ENCODE results near the gene NDUFS8.
A peak's percentile ranks its signal among the peaks of the same experiment; 100 is the strongest.
"Not testable (repeated sequence)": the region's sequence is repeated elsewhere in the genome, so short reads cannot be mapped to it uniquely, and the experiment has no call there.

Gene NDUFS8

GRCh38 chr11:68030318-68031143 lies at the start of gene NDUFS8:
Gene NDUFS8 (plus strand): TSS chr11:68030681. CDS start chr11:68032152, 1,471 bp downstream.
- peak; percentile 99 for DNase-seq

GRCh38 chr11:67981226-67981625 lies 49.3 kb upstream of the NDUFS8 start:
- DNase-seq = not testable (repeated sequence)

GRCh38 chr11:67982255-67982857 lies 48.1 kb upstream of the NDUFS8 start:
- DNase-seq = not testable (repeated sequence)

DNA sequence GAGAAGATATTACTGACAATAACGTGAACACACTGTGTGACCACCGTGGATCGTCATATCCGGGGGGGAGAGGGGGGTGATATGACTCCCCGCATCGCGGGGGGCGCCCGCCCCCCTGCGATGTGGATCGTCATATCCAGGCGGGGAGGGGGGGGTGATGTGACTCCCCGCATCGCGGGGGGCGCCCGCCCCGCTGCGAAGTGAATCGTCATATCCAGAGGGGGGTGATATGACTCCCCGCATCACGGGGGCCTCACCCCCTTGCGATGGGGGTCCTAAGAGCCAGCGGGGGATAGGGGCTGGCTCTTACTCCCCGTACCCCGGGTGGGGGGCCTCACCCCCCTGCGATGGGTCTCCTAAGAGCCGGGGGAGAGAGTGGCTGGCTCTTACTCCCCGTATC lies 46.5 kb upstream of the NDUFS8 start:
- DNase-seq = no peak

DNA sequence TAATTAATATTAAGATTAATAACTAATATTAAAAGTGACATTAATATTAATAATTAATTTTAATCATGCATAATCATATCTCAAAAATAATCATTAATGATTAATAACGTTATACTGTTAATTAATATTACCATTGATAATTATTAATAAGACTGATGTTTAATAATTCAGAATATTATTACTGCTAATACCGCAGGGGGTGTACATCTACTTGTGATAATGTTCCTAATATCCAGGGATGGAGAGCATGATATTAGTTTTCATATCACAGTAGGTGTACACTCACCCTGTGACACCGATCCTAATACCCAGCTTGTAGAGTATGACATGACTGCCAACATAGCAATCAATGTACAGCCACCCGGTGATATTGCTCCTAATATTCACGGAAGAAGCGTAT lies 45.2 kb upstream of the NDUFS8 start:
- DNase-seq = not testable (repeated sequence)

GRCh38 chr11:67990546-67991346 lies 39.7 kb upstream of the NDUFS8 start:
- DNase-seq = not testable (repeated sequence)

- DNase-seq = not testable (repeated sequence)
Observed at GRCh38 chr11:67991347-67992121, 38.9 kb upstream of the NDUFS8 start.

- DNase-seq = not testable (repeated sequence)
Observed at GRCh38 chr11:67993821-67994220, 36.7 kb upstream of the NDUFS8 start.

DNA sequence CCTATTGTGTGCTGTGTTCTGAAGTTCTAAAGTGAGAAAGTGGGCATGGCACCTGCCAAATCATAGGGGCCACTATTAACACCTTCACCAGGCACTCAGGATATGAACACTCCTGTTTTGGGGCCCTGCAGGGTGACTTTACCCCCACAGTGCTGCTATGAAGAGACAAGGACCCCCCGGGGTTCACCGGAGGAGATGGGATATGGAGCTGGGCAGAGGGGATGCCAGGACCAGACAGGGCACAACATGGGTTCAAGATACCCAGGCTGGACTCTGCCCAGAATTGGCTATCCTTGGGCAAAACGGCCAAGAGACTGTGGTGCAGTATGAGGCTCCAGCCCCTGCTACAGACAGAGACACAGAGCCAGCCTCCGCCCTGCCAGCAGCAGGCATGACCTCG lies 36.1 kb upstream of the NDUFS8 start:
- DNase-seq = not testable (repeated sequence)

- not testable (repeated sequence) for DNase-seq
Observed at GRCh38 chr11:67995129-67995528, 35.4 kb upstream of the NDUFS8 start.

GRCh38 chr11:67995579-67995978 lies 34.9 kb upstream of the NDUFS8 start:
- DNase-seq = not testable (repeated sequence)

GRCh38 chr11:67996051-67996450 lies 34.4 kb upstream of the NDUFS8 start:
- DNase-seq = no peak

DNA sequence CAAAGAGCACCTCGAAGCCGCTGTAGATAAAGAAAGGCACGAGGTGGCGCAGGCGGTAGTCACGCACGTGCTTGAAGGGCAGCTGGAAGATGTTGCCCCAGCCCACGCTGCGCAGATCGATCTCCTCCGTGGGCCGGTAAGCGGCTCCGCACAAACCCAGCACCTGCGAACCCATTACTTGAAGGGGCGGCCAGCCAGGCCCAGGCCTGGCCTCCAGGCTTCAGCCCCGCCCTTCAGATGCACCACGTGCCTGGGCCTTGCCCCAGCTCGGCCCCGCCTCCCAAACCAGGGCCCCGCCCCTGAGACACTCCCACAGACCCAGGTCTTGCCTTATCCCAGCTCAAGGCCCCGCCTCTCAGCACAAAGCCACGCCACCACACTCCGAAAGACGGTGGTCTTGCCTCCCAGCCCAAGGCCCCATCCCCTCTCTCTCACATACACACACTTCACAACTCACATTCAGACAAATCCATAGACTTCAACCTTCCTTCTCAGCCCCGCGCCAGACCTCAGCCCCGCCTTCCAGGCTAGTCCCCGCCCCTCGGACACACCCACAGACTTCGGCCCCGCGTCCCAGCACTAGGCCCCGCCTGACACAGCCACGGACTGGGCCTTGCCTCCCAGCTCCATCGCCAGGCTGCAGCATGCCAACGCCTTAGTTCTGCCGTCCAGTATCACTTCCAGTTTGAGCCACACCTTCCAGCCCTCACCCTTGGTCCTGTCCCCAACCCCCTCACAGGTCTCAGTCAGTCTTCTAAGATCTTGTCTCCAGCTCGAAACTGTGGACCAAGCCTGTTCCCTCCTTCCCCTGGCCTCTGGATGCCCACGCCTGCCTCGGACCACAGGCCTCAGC lies 33.6 kb upstream of the NDUFS8 start:
- DNase-seq = no peak

DNA sequence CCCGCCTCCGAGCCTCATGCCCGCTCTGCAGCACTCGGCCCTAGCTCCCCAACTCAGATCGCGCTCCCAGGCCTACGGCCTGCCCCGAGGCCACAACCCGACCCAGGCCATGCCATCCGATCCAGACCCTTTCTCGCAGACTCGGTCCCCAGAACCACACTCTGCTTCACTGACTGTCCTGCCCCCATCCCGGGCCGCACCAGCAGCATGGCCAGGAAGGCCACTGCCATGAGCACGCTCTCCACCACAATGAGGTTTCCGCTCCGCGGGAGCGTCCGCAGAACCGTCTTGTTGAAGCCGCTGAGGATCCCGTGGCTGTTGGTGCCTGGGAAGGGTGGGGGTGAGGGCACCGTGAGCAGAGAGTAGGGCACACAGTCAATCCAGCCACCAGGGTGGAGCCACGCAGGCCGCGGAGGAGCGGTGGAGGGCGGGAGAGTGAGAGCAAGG lies 33.0 kb upstream of the NDUFS8 start:
- no peak for DNase-seq

- DNase-seq = no peak
Observed at GRCh38 chr11:67998150-67999045, 32.1 kb upstream of the NDUFS8 start.

DNA sequence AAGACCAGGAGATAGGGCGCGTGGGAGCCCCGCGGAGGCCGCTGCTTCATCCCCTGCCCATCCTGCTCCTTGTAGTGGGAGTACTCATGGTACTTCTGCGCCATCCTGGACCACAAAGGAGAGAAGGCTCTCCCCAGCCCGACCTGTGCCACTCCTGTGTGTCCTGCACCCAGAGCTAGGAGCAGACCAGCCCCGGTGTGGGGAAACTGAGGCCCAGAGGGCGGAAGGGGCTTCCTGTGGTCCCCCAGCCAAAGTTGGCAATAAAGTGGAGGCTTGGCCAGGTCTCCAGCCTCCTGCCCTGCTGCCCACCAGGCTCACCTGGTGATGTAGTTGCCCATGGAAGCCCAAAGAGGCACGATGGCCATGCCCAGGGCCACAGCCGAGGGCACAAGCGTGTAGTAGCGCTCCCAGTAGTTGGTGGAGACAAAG lies 31.3 kb upstream of the NDUFS8 start:
- DNase-seq = no peak

- no peak for DNase-seq
Observed at GRCh38 chr11:67999704-68000103, 30.8 kb upstream of the NDUFS8 start.

GRCh38 chr11:68002575-68002937 lies 27.9 kb upstream of the NDUFS8 start:
- DNase-seq = no peak

DNA sequence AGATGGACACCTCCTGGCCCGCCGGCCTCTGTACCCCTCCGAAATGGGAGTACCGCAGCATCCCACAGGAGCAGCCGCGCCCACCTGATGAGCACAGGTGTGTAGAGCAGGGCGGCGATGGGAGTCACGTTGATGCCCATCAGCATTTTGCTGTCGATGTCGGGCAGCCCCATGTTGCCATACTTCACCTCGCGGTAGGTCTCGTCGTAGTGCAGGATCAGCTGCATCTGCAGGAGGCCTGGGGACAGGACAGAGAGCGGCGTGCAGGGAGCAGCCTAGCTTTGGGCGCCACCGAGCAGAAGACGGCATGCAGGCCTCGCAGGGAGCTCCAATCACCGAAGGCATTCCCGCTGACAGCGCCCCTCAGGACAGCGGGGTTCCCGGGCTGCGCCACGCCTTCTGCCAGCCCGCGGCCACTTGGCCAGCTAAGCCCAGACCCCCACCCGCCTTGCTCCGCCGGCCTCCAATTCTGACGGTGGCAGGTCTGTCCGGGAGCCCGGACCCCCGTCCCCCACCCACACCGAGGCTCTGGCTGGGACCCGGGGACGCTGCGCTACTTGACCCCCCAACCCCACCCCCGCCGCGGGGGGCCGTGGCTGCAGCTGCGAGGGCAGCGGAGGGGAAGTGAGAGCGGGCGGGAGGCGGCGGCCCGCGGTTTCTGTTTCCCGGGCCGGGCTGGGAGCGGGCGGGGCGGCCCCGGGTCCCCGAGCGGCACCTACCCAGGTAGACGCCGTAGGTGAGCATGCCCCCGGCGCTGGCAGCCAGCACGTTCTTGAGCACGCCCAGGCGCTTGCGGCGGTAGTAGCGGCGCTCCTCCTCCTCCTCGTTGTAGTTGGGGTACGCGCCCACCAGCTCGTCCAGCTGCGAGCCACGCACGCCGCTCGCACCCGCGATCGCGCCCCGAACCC lies 27.3 kb upstream of the NDUFS8 start:
- no peak for DNase-seq

All from amniotic stem cell (primary cell).